Nephron progenitor cell (in vitro differentiated cells): ENCODE results near the gene AGXT.

Experiments used
- DNase-seq: peaks from one replicate; pipeline ENCODE4 v3.0.0; 2021
- H3K27ac Mint-ChIP-seq: 2 replicates; pipeline ENCODE4 v1.8.0; 2021; ENCODE audit warnings: mild to moderate bottlenecking, moderate library complexity, mixed read lengths
- H3K27me3 Mint-ChIP-seq: 2 replicates; pipeline ENCODE4 v1.8.0; 2021; ENCODE audit warnings: mild to moderate bottlenecking, low read depth, mixed read lengths; ENCODE audit not compliant: poor library complexity
- H3K36me3 Mint-ChIP-seq: 2 replicates; pipeline ENCODE4 v1.8.0; 2021; ENCODE audit warnings: low read depth, mixed read lengths
- H3K4me1 Mint-ChIP-seq: 2 replicates; pipeline ENCODE4 v1.8.0; 2021; ENCODE audit warnings: mixed read lengths
- H3K4me3 Mint-ChIP-seq: 2 replicates; pipeline ENCODE4 v1.8.0; 2021; ENCODE audit warnings: mild to moderate bottlenecking, moderate library complexity, mixed read lengths
- H3K9me3 Mint-ChIP-seq: 2 replicates; pipeline ENCODE4 v1.8.0; 2021; ENCODE audit warnings: mild to moderate bottlenecking, moderate library complexity, mixed read lengths
- TF ChIP-seq, protein P1 (sequence below): fragments of 200-600 bp; sonication (generic); IDR thresholded peaks from 2 replicates; pipeline ENCODE4 v1.5.0; 2021; ENCODE audit warnings: antibody characterized with exemption

The AGXT gene

DNA sequence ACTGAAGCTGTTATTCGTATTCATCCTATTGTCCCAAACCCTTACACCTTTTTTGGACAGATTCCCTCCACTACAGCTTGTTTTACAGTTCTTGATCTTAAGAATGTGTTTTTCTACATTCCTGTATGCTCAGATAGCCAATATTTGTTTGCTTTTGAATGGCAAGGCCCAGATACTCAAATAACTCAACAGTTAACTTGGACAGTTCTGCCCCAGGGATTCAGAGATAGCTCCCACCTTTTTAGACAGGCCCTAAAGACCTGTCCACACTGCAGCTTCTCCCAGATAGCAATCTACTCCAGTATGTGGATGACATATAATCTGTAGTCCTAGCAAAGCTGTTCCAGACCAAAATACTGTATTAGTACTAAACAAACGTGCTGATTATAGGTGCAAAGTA, 7.1 kb upstream of the AGXT start:
- Mint-ChIP-seq H3K9me3 (no peaks in the 10 kb centered on the region), H3K4me1 (peaks cover 3% of the 10 kb centered on the region), H3K27me3 (peaks cover 54% of the 10 kb centered on the region), H3K27ac (no peak overlapping the region), H3K4me3 (no peak overlapping the region), H3K36me3 (no peaks in the 10 kb centered on the region)
- DNase-seq, result no peak
- TF ChIP-seq, protein P1, sequence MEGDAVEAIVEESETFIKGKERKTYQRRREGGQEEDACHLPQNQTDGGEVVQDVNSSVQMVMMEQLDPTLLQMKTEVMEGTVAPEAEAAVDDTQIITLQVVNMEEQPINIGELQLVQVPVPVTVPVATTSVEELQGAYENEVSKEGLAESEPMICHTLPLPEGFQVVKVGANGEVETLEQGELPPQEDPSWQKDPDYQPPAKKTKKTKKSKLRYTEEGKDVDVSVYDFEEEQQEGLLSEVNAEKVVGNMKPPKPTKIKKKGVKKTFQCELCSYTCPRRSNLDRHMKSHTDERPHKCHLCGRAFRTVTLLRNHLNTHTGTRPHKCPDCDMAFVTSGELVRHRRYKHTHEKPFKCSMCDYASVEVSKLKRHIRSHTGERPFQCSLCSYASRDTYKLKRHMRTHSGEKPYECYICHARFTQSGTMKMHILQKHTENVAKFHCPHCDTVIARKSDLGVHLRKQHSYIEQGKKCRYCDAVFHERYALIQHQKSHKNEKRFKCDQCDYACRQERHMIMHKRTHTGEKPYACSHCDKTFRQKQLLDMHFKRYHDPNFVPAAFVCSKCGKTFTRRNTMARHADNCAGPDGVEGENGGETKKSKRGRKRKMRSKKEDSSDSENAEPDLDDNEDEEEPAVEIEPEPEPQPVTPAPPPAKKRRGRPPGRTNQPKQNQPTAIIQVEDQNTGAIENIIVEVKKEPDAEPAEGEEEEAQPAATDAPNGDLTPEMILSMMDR, result no peak

GRCh38 chr2:240864475-240864874, 4.1 kb upstream of the AGXT start:
- no peak for DNase-seq
- Mint-ChIP-seq H3K9me3 (no peaks in the 10 kb centered on the region), H3K4me3 (no peak overlapping the region), H3K4me1 (peaks cover 5% of the 10 kb centered on the region), H3K27ac (no peak overlapping the region), H3K36me3 (no peaks in the 10 kb centered on the region), H3K27me3 (peaks cover 59% of the 10 kb centered on the region)
- TF ChIP-seq, protein P1, result no peak

- TF ChIP-seq, protein P1, result no peak
- no peak for DNase-seq
- Mint-ChIP-seq H3K36me3 (no peaks in the 10 kb centered on the region), H3K4me3 (no peak overlapping the region), H3K4me1 (peaks cover 5% of the 10 kb centered on the region), H3K27me3 (peaks cover 56% of the 10 kb centered on the region), H3K27ac (no peak overlapping the region), H3K9me3 (no peaks in the 10 kb centered on the region)
Measured at GRCh38 chr2:240865391-240865790, 3.2 kb upstream of the AGXT start.

- H3K9me3 Mint-ChIP-seq, result no peaks in the 10 kb centered on the region
- H3K36me3 Mint-ChIP-seq, result no peaks in the 10 kb centered on the region
- DNase-seq, result no peak
- TF ChIP-seq, protein P1, result no peak
- H3K27me3 Mint-ChIP-seq, result peaks cover 26% of the 10 kb centered on the region
- H3K27ac Mint-ChIP-seq, result no peak overlapping the region
- H3K4me3 Mint-ChIP-seq, result no peak overlapping the region
- H3K4me1 Mint-ChIP-seq, result peaks cover 5% of the 10 kb centered on the region
Measured at GRCh38 chr2:240869109-240869955, 708 bp downstream of the AGXT start.

- no peaks in the 10 kb centered on the region for H3K9me3 Mint-ChIP-seq
- TF ChIP-seq, protein P1, result no peak
- no peak overlapping the region for H3K27ac Mint-ChIP-seq
- H3K36me3 Mint-ChIP-seq, result no peaks in the 10 kb centered on the region
- peaks cover 23% of the 10 kb centered on the region for H3K27me3 Mint-ChIP-seq
- peaks cover 5% of the 10 kb centered on the region for H3K4me1 Mint-ChIP-seq
- no peak for DNase-seq
- no peak overlapping the region for H3K4me3 Mint-ChIP-seq
Measured at GRCh38 chr2:240869956-240870875, 1.6 kb downstream of the AGXT start.
